GM18867 (cell line): ENCODE results near the gene TSPAN2.

Source experiments
- ATAC-seq: cut with Tn5 transposase; IDR thresholded peaks from one replicate; pipeline ENCODE4 v1.9.1; 2021; ENCODE audit warnings: mild to moderate bottlenecking, moderate library complexity; ENCODE audit not compliant: unreplicated experiment

The TSPAN2 gene

DNA sequence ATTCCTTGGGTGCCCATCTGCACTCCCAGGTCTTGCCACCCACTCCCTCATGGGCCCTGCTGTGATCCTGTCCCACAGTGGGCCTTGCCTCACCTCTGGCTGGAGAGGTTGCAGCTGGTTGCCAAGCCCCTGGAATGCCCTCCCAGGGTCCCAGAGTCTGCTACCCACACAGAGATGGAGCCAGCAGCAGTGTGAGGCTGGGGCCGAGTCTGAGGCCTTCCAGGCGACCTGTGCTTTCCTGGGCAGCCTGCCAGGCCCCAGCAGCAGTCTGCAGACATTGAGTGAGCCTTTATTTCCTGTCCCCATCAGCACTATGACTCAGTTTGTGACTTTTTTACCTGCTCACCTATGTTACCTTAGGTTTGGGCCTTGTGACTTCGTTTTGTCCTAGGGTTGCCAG lies 25.0 kb upstream of the TSPAN2 start:
- no peak for ATAC-seq

- no peak for ATAC-seq
Measured at GRCh38 chr1:115113766-115114165, 24.5 kb upstream of the TSPAN2 start.

DNA sequence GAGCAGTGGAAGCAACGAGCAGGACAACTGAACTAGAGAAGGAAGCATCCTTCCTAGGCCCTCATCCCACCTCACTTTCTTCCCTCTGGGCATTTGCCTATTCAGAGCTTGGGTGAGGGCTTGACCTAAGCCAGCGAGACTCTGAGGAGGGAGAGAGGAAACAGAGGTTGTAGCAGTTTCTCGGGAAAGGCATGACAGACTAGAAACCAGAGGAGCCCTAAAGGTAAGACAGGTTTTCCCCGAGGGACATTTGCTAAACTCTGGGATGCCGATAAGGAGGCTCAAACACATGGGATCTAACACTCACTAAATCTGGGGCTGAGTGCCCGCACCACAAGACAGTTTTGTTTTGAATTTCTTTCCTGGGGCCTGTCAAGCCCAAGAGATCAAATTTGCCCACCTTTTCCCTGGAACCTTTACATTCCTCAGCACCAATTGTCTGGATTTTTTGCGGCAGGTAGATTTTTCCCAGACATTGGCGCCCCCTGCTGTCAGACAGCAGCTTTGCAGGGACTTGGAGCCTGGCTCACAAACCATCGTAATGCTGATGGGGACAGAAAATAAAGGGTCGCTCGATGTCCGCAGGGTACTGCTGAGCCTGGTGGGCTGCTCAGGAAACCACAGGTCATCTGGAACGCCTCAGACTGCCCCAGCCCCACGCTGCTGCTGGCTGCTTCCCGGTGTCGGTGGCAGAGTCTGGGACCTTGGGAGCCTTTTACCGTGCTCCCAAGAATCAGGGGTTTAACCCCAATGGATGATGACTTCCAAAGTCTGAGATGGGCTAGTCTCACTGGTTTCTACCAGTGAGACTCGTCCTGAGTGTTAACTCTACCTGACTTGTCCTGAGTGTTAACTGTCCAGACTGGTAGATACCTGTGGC lies 23.4 kb upstream of the TSPAN2 start:
- ATAC-seq = no peak

- no peak for ATAC-seq
Measured at GRCh38 chr1:115107516-115108260, 18.4 kb upstream of the TSPAN2 start.

- no peak for ATAC-seq
Measured at GRCh38 chr1:115105831-115106230, 16.5 kb upstream of the TSPAN2 start.

- no peak for ATAC-seq
Measured at GRCh38 chr1:115099693-115100050, 10.4 kb upstream of the TSPAN2 start.

- peak; percentile 92 for ATAC-seq
Measured at GRCh38 chr1:115098979-115099692, 9.8 kb upstream of the TSPAN2 start.

GRCh38 chr1:115092175-115092574 lies 2.9 kb upstream of the TSPAN2 start:
- no peak for ATAC-seq

DNA sequence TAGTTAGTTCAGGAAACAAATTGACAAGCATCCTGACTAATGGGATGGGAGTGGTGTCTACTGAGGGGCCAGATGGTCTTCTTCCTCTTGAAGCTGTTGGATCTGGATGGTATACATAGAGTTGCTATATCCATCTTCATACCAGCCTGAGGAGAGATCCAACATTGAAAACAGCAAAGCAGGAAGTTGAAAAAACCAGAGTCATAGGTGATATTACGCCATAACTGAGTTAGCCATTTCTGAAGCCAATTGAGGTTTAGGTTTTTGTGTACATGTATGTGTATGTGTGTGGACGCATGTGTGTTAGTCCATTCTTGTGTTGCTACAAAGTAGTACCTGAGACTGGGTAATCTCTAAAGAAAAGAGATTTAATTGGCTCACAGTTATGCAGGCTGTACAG lies 2.3 kb upstream of the TSPAN2 start:
- ATAC-seq = no peak

GRCh38 chr1:115090956-115091355 lies 1.7 kb upstream of the TSPAN2 start:
- no peak for ATAC-seq

DNA sequence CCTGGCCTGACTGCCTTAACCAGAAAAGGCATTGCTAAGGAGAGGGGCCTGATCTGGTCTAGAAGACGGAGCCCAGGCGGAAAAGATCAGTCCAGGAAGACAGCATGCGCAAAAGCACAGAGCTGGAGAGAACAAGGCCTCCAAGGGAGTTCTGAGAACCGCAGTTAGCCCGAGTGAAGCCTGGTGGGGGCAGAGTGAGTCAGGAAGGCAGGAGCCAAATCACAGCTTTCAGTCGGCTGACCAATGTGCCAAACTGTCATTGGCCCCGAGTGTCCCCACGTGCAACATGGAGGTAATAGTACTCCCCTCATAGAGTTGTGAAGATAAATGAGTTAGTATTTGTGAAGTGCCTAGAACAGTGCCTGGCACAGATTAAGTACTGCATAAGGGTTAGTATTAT lies 1.2 kb upstream of the TSPAN2 start:
- no peak for ATAC-seq

- ATAC-seq = no peak
Measured at GRCh38 chr1:115090186-115090490, 835 bp upstream of the TSPAN2 start.

DNA sequence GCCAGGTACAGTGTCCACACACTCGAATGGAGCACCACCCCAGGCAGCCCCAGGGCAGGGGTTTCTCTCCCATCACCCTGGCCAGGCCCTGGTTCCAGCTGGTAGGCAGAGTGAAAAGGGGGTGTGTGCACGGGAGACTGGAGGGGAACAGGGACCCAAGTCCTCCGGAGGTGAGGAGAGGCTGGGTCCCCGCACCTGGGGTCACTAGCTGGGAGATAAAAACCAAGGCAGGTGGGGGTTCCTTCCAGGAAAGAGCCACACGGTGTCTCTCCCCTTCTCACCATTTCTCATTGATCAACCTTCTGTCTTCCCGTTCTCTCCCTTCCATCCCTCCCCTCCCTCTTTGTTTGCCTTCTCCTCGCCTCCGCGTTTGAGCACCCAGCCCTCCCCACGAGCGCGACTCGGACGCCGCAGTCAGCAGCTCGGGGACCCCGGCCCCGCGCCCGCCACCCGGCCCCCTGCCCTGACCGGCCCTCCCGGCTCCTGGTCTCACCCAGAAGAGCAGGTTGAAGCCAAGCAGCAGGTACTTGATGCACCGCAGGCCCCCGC lies 358 bp downstream of the TSPAN2 start:
- ATAC-seq = no peak

- ATAC-seq = no peak
Measured at GRCh38 chr1:115088115-115088778, 1.1 kb downstream of the TSPAN2 start.

DNA sequence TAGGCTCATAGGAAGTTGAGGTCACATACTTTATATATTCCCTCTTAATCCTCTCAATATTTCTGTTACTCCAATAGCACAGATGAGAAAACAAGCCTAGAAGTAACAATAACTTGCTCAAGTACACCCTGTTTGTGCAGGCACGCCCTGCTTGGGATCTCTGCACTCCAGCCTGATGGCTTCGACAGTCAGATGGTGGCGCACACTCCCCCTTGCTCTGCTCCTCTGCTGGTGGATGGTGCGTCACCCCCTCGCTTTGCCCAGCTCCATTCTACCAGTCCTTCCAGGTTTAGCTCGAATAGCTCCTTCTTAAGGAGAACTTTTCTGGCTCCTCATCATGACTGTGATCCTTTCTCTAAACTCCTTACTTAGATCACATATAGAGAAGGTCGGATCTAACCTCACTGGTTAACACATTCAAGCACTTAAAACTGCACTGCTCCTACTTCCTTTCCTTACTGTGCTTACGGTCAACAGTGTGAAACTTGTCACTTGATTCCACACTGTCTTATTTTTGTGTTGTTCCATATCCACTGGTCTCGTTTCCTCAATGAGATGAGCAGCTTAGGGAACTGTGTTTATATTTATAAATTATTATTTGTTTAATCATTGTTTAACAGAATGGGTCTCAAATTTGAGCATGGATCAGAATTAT lies 3.0 kb downstream of the TSPAN2 start:
- ATAC-seq = no peak

GRCh38 chr1:115084902-115085511 lies 4.3 kb downstream of the TSPAN2 start:
- ATAC-seq = no peak

DNA sequence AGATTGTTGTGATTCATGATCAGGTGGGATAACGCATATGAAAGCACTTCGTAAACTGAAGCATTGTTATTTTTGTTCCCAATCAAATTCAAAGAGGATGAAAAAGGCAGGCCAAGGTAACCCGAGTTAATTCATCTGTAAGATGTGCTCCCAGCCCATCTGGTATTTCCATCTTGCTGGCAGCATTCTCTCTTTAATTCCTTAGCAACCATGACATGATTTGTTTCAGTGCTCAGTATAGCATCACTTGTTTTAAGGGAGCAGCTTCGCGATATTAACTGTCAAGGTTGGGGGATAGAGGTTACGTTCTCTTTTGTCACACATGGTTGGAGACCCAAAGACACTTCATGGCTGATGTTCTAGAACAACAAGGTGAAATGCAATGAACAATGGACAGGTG lies 6.4 kb downstream of the TSPAN2 start:
- no peak for ATAC-seq

DNA sequence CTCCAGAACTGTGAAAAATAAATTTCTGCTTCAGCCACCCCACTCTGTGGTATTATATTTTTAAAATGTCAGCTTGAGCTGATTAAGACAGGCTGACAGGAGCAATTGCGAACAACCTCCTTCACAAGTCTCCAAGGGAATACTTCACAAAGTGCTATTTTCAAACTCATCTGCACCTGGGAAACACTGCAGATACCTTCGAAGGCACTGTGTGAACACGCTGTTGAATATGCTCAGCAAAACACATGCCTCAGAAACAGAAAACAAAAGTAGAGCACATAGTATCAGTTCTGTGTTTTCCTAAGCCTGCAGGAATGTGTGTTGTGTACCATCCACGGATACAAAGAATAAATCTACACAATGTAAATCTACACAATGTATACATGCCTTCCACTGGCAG lies 10.6 kb downstream of the TSPAN2 start:
- no peak for ATAC-seq

DNA sequence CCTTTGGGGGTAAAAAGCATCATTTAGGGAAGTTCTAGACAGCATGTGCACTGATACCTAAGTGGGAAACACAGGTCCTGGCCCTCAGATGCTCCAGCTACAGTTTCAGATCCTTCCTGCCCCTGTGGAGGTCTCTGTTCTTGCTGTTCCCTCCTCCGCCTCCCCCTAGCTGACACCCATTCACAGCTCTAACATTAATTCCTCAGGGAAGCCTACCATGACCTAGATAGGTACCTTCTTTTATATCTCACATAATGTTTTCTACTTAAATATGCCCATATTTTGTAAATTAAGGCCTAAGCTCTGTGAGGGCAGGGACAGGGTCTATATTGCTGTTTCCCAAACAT lies 11.3 kb downstream of the TSPAN2 start:
- ATAC-seq = no peak

DNA sequence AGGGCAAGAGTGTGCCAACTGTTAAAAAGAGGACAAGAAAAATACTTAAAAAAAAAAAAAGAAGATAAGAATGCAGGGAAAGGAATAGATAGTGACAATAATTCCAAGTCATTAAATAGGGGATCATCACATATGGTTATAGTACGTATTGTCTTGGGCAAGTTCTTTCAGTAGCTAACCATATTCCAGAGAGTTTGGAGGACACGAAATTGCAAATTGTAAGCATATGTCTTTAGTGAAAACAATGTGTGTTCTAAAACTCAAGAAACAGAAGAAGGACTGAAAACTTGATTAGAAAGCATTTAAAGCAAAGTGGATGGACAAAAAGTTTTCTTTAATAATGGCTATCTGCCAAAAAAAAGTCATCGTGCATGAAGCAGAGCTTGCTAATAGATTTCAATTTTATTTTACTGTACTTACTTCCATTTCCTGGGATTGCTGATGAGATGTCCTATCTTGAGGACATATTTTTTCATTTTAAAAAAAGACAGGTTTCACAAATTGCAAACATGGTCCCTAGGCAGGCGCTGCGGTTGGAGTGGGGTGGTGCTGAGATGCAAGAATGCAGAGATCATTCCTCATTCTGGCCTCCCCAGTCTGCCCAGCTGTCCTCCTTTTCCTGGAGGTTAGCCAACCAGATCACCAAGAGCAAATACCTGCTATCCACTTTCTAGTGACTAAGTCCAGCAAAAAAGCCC lies 11.9 kb downstream of the TSPAN2 start:
- no peak for ATAC-seq
